Activated T-cell treated with anti-CD3 and anti-CD28 coated beads, Interleukin-2, amount 50 U/mL, for 4 hours (primary cell): Measurements from ENCODE around the gene OLIG3. TPM values are rescaled to one million over a fixed set of nuclear protein-coding genes. Genes with fewer than 3 reads are reported as not detected.

Experiments
- ATAC-seq, 2 donors: fragments of 200-7000 bp; cut with Tn5 transposase; one replicate each; pipeline ENCODE4 v1.10.0; 2021
- DNase-seq: peaks from one replicate; pipeline ENCODE4 v3.0.0-alpha.2; 2020
- H3K27me3 Mint-ChIP-seq: one replicate; pipeline ENCODE4 v1.8.0; 2021; ENCODE audit warnings: low read depth, mixed read lengths
- H3K36me3 Mint-ChIP-seq: one replicate; pipeline ENCODE4 v1.8.0; 2022; ENCODE audit warnings: mixed read lengths; ENCODE audit not compliant: insufficient read depth
- H3K4me1 Mint-ChIP-seq: one replicate; pipeline ENCODE4 v1.8.0; 2021; ENCODE audit warnings: low read depth, mixed read lengths
- H3K4me3 Mint-ChIP-seq: one replicate; pipeline ENCODE4 v1.8.0; 2021; ENCODE audit warnings: mild to moderate bottlenecking, moderate library complexity, mixed read lengths
- H3K9me3 Mint-ChIP-seq: one replicate; pipeline ENCODE4 v1.8.0; 2021; ENCODE audit warnings: mixed read lengths
- total RNA-seq, 3 donors: library from RNA; stranded (reverse); gene quantifications; one replicate each; pipeline ENCODE4 v1.2.1, GENCODE V29; 2021

Gene OLIG3
- total RNA-seq = not detected

DNA sequence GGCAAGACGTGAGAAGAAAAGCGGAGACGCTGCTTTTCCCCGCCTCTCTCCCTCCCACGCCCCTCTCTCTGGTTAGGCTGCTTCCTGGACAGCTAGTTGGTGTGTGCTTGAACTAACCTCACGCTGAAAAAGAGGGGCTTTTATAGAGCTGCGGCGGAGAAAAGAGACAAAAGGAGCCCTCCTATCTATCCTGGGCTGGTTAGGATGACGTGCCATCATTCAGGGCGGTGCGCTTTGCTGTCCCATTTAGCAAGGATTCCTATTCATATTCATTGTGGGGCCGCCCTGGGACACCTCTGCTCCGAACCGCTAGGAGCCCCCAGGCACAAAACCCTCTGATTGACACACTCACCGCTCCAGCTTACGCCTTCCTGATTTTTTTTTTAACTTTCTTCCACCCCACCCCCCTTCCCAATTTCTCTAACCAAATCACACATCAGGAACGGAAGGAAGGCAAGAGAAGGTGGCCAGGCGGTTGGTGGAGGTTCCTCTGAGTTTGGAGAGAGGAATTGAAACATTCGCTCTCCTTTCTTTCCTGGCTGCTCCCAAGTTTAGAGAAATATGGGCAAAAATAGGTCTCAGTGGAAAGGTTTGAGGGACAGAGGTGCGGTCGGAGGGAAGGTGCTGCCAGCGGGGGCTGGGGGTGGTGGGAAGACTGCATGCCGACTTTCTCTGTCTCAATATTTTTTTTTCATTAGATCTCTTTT is at the start of gene OLIG3:
TSS of gene OLIG3 (minus strand) at position 114 of the 707 bp plus-strand sequence. CDS start 224 bp downstream, outside the sequence.
- H3K9me3 Mint-ChIP-seq = no peaks in the 10 kb centered on the region
- DNase-seq (peak; percentile 30), ATAC-seq (peak in 1 of 2 donors; percentile 37)
- no peaks in the 10 kb centered on the region for H3K36me3 Mint-ChIP-seq
- peak within 1 kb of the TSS; percentile 33 for H3K4me3 Mint-ChIP-seq
- peaks cover 43% of the 10 kb centered on the region for H3K4me1 Mint-ChIP-seq
- peaks cover 95% of the 10 kb centered on the region for H3K27me3 Mint-ChIP-seq

GRCh38 chr6:137543114-137543513 is 48.9 kb upstream of the OLIG3 start:
- no peaks in the 10 kb centered on the region for H3K36me3 Mint-ChIP-seq
- no peaks in the 10 kb centered on the region for H3K9me3 Mint-ChIP-seq
- ATAC-seq (no peak), DNase-seq (no peak)
- H3K27me3 Mint-ChIP-seq = peaks cover 2% of the 10 kb centered on the region
- H3K4me3 Mint-ChIP-seq = no peak overlapping the region
- H3K4me1 Mint-ChIP-seq = peaks cover 10% of the 10 kb centered on the region

GRCh38 chr6:137542713-137543112 is 48.5 kb upstream of the OLIG3 start:
- no peaks in the 10 kb centered on the region for H3K36me3 Mint-ChIP-seq

DNA sequence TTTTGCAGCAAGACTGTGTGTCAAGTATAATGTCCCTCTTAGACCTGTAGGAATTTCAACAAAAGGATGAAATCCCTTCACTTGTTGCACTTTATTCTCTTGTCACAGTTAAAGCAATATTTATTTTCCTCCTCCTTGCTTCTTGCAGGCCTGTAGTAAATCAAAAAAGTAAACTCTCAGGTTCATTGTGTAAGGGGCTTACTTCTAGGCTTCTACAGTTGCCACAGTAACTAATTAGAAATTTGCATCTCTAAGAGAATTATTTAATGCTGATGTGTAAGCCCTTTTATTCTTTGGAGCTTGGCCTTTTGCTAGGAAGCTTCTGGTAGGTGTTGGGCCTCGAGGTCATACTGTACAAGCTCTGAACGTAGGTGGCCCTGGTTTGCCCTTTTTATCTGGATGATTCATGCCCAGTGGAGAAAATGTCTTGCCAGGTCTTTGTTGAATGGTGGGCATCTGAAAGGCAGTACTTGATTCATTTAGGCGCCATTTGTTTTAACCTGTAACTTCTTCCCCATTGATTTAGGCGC is 47.4 kb upstream of the OLIG3 start:
- Mint-ChIP-seq H3K27me3 (peaks cover 2% of the 10 kb centered on the region), H3K9me3 (no peaks in the 10 kb centered on the region), H3K4me3 (no peak overlapping the region), H3K4me1 (peaks cover 10% of the 10 kb centered on the region), H3K36me3 (no peaks in the 10 kb centered on the region)
- ATAC-seq (no peak), DNase-seq (no peak)

More at GRCh38 chr6:137542713-137543112, 48.5 kb upstream of the OLIG3 start:
- Mint-ChIP-seq H3K4me3 (no peak overlapping the region), H3K4me1 (peaks cover 10% of the 10 kb centered on the region), H3K27me3 (peaks cover 2% of the 10 kb centered on the region), H3K9me3 (no peaks in the 10 kb centered on the region)
- DNase-seq (no peak), ATAC-seq (peak in 1 of 2 donors; percentile 79)

- ATAC-seq (peak; percentile 69 to 85), DNase-seq (no peak)
- H3K4me3 Mint-ChIP-seq = no peak overlapping the region
- no peaks in the 10 kb centered on the region for H3K9me3 Mint-ChIP-seq
- no peaks in the 10 kb centered on the region for H3K36me3 Mint-ChIP-seq
- H3K4me1 Mint-ChIP-seq = no peaks in the 10 kb centered on the region
- peaks cover 4% of the 10 kb centered on the region for H3K27me3 Mint-ChIP-seq
These were observed 42.0 kb upstream of the OLIG3 start for GRCh38 chr6:137536104-137536773.

- Mint-ChIP-seq H3K27me3 (peaks cover 13% of the 10 kb centered on the region), H3K4me1 (no peaks in the 10 kb centered on the region), H3K9me3 (peaks cover 1% of the 10 kb centered on the region), H3K36me3 (no peaks in the 10 kb centered on the region), H3K4me3 (no peak overlapping the region)
- ATAC-seq (no peak), DNase-seq (no peak)
These were observed 37.3 kb upstream of the OLIG3 start for GRCh38 chr6:137531376-137532092.

- peaks cover 11% of the 10 kb centered on the region for H3K9me3 Mint-ChIP-seq
- H3K4me3 Mint-ChIP-seq = no peak overlapping the region
- H3K4me1 Mint-ChIP-seq = no peaks in the 10 kb centered on the region
- DNase-seq (no peak), ATAC-seq (no peak)
- H3K27me3 Mint-ChIP-seq = peaks cover 13% of the 10 kb centered on the region
- no peaks in the 10 kb centered on the region for H3K36me3 Mint-ChIP-seq
These were observed 36.2 kb upstream of the OLIG3 start for GRCh38 chr6:137530404-137530803.

GRCh38 chr6:137522831-137523230 is 28.6 kb upstream of the OLIG3 start:
- peaks cover 15% of the 10 kb centered on the region for H3K9me3 Mint-ChIP-seq
- DNase-seq (no peak), ATAC-seq (no peak)
- no peaks in the 10 kb centered on the region for H3K4me1 Mint-ChIP-seq
- H3K36me3 Mint-ChIP-seq = no peaks in the 10 kb centered on the region
- no peak overlapping the region for H3K4me3 Mint-ChIP-seq
- H3K27me3 Mint-ChIP-seq = peaks cover 33% of the 10 kb centered on the region

GRCh38 chr6:137522198-137522798 is 28.1 kb upstream of the OLIG3 start:
- DNase-seq = no peak

GRCh38 chr6:137520520-137520919 is 26.3 kb upstream of the OLIG3 start:
- Mint-ChIP-seq H3K36me3 (no peaks in the 10 kb centered on the region), H3K9me3 (peaks cover 5% of the 10 kb centered on the region), H3K4me3 (no peak overlapping the region), H3K27me3 (peaks cover 56% of the 10 kb centered on the region), H3K4me1 (no peaks in the 10 kb centered on the region)
- DNase-seq = no peak
- no peak for ATAC-seq

More at GRCh38 chr6:137522198-137522798, 28.1 kb upstream of the OLIG3 start:
- H3K4me1 Mint-ChIP-seq = no peaks in the 10 kb centered on the region
- no peaks in the 10 kb centered on the region for H3K36me3 Mint-ChIP-seq
- no peak overlapping the region for H3K4me3 Mint-ChIP-seq
- peaks cover 39% of the 10 kb centered on the region for H3K27me3 Mint-ChIP-seq
- no peak for ATAC-seq
- peaks cover 15% of the 10 kb centered on the region for H3K9me3 Mint-ChIP-seq

DNA sequence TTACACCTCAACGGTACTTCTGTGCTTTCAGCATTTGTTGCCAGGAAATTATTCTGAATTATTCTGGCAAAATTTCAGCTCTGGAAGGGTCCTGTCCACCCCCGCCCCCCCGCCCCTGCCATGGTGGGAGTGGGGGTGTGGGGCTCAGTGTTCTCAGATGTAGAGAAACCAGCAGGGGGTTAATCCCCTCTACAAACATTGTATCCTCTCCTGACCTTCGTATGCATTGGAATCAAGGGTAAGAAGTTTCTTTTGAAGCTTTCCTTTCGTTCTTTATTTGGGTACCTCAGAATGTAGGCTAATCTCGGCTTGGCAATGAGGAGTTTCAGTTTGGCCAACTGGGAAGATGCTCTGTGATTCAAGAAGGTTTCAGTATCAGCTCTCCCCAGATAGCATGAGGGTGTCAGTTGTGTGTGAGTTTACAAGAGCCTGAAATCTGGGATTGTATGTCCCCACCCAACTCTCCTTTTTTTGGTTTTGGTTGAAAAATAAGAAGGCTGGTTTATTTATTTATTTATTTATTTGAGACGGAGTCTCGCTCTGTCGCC is 25.5 kb upstream of the OLIG3 start:
- DNase-seq = no peak
- H3K4me3 Mint-ChIP-seq = no peak overlapping the region
- no peaks in the 10 kb centered on the region for H3K4me1 Mint-ChIP-seq
- ATAC-seq = no peak
- peaks cover 64% of the 10 kb centered on the region for H3K27me3 Mint-ChIP-seq
- H3K9me3 Mint-ChIP-seq = no peaks in the 10 kb centered on the region
- no peaks in the 10 kb centered on the region for H3K36me3 Mint-ChIP-seq

DNA sequence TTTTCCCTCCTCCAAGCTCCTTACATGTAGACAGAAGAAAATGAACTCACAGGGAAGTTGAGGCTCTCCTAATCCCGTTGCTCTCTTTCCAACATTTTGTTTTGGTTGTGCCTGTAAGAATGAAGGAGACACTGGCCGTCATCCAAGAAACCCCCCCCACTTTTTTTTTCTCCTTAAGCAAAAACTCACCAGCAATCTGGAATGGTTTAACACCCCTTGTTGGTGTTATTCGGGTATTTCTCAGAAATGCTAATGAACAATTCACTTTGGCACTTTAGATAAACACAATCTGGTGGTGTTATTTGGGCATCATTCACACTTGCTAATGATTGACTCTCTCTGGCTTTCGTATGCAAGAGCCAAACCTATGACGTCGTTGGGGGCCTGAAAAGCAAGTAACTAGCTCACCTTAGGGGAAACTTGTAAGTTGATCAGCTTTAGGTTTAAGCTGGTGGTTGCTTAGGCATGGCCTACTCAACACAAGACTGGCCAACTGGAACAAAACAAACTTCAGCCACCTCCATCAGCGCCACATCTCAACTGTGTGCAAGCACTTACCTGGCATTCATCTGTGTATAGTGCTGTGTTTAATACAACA is 24.3 kb upstream of the OLIG3 start:
- H3K27me3 Mint-ChIP-seq = peaks cover 71% of the 10 kb centered on the region
- H3K4me1 Mint-ChIP-seq = no peaks in the 10 kb centered on the region
- ATAC-seq = no peak
- no peaks in the 10 kb centered on the region for H3K36me3 Mint-ChIP-seq
- no peaks in the 10 kb centered on the region for H3K9me3 Mint-ChIP-seq
- DNase-seq = no peak
- no peak overlapping the region for H3K4me3 Mint-ChIP-seq

- Mint-ChIP-seq H3K4me1 (no peaks in the 10 kb centered on the region), H3K36me3 (no peaks in the 10 kb centered on the region), H3K9me3 (peaks cover 10% of the 10 kb centered on the region), H3K27me3 (peaks cover 77% of the 10 kb centered on the region), H3K4me3 (no peak overlapping the region)
- ATAC-seq = no peak
- no peak for DNase-seq
These were observed 20.2 kb upstream of the OLIG3 start for GRCh38 chr6:137514418-137514817.
